A549 treated with AZD9567 at 1 μM for 4 hours (cell line): Measurements from ENCODE around the gene RIIAD1. TPM values are rescaled to one million over a fixed set of nuclear protein-coding genes. Genes with fewer than 3 reads are reported as not detected.

Experiments
- total RNA-seq: library from RNA; stranded (reverse); fragments of 200-300 nt; extraction: Qiagen RNA extraction; gene quantifications from 5 replicates; pipeline ENCODE4 v1.2.3, GENCODE V29; 2022; ENCODE audit not compliant: insufficient read depth

Gene RIIAD1, protein sequence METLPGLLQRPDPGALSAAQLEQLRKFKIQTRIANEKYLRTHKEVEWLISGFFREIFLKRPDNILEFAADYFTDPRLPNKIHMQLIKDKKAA
- total RNA-seq = not detected in 5 replicates

DNA sequence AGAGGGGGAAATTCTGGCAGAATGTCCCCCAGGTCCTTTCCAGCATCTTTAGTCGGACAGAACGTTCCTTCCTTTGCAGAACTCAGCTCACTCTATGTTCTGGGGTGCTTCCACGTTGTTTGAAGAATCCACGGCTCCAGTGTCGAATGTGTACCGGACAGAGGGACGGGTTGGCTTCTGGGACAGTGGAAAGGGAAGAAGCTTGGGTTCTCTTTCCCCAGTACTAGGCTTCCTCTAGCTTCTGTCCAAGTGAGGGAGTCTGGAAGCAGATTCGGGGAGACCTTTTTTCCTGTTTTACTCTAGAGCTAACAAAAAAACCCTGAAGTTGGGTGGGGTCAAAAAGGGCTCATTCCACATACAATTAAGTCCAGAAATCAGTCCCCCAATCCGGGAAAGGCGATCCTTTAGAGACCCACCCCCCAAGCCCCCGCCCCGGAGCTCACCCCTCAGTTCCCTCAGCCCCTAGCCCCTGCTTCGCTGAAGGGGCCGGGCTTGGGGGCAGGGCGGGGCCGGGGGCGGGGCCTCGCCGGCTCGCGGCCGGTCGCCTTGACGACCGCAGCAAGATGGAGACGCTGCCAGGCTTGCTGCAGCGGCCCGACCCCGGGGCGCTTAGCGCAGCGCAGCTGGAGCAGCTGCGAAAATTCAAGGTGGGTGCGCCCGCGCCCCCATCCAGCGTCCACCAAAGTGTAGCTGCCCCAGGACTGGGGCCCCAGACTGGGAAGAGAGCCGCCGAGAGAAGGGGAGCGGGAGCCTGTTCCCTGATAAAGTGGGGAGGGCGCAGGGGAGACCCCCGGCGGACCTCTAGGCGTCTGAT is at the start of gene RIIAD1:
RIIAD1 (plus strand) TSS at position 549 of the 814 bp plus-strand sequence; CDS start at position 564, 15 bp downstream.

DNA sequence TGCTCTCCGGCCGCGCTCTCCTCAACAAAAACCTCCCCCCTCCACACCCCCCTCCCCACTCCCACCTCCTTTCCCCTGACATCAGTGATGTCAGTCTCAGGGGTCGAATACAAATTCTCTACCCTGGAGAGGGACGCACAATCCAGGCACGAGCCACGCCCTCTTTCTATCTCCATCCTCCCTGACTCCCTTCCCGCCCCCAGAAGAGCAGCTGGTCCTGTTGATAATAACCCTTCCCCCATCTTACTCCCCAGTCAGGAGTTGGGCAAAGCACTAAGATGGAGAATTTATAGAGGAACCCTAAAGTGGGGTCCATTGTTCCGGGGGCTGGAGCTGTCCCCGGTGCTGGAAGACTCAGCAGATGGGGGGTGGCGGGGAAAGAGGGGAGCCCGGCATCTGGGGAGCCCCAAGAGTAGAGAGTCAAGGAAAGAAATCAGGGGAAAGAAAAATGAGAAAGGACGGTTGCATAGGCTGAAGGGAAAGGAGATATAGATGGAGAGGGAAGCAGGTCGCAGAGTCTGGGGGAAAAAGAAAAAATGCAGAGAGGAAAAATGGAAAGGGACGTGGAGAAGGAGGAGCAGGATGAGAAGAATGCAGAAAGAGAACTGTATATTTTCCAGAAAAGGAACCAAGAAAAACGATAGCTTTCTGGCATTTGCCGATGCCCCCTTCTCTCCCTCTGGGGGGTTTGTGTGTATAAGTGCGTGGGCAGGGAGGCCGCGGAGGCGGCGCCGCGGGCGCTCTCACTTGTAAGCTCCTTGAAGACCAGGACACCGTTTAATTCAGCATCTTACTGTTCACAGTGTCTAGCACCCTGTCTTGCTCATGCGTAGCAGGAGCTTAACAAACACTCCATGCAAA is 4.3 kb upstream of the RIIAD1 start, which contains the start of gene CELF3:
CELF3 (minus strand) TSS at position 33 of the 861 bp plus-strand sequence. CDS start 783 bp downstream, outside the sequence.

DNA sequence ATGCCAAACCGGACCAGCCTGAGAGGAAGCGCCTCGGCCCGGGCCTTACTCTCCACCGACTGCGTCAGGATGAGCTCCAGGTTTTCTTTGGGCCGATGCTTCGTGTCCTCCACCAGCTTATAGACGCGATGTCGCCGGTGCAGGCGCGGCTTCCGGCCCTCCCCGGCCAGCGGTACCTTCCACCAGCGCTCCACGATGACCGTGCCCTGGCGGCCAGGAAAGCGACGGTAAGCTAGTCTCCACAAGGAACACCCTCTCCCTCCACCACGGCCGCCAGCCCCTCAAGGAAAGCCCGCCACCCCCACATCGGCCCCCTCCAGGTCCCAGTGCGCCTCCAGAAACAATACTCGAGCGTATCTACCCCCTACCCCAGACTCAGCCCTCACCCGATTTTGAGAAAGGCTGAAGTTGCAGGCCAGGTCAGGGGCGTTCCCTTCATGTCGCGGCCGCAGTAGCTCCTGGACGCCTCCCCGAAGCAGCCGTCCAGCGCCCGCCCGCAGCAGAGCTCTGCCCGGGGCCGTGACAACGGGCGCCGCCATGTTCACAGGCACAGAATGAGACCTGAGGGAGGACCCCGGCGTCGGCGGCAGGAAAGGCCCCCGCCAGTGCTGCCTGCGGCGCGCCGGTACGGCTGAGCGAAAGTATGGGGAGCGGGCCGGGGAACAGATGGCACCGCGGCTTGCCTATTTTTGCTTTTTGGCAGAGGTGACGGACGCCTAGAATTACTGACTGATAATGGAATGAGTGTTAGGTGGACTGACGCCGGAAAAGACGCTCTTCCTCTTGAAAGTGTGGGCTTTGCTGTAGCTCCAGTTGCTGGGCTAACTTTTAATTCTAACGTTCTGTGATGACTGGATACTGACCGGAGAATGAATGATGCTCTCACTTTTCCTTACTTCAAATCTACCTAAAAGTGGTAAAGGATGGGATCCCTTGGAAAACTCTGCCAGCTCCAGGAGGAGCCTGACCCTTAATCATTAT is 41.9 kb downstream of the RIIAD1 start, which contains the start of gene MRPL9:
MRPL9 (minus strand) TSS at position 556 of the 981 bp plus-strand sequence; CDS start at position 539, 17 bp downstream.

Other genes with a start within 250 kb of the RIIAD1 start
- gene CGN, start 210.1 kb upstream of the RIIAD1 start, total RNA-seq = 1.7 to 1.9 TPM (median 1.8 TPM) in 5 replicates
- 9.8 to 11.7 TPM (median 10.3 TPM) in 5 replicates for gene TUFT1, start 181.2 kb upstream of the RIIAD1 start, total RNA-seq
- 6.0 to 13.6 TPM (median 6.4 TPM) in 5 replicates for gene SNX27, start 109.5 kb upstream of the RIIAD1 start, total RNA-seq
- not detected in 5 replicates for gene CELF3, start 4.7 kb upstream of the RIIAD1 start, total RNA-seq
- 49.1 to 85.5 TPM (median 82.0 TPM) in 5 replicates for gene MRPL9, start 42.0 kb downstream of the RIIAD1 start, total RNA-seq
- gene TDRKH, start 69.0 kb downstream of the RIIAD1 start, total RNA-seq = 5.5 to 7.5 TPM (median 6.2 TPM) in 5 replicates
- not detected in 5 replicates for gene LINGO4, start 83.9 kb downstream of the RIIAD1 start, total RNA-seq
- gene RORC, start 110.3 kb downstream of the RIIAD1 start, total RNA-seq = 0.03 to 0.08 TPM in 2 of 5 replicates, not detected in the others
- 0.05 TPM in 1 of 5 replicates, not detected in the others for gene C2CD4D, start 118.3 kb downstream of the RIIAD1 start, total RNA-seq
- gene THEM5, start 132.2 kb downstream of the RIIAD1 start, total RNA-seq = not detected in 5 replicates
- 13.7 to 16.3 TPM (median 13.9 TPM) in 5 replicates for gene THEM4, start 188.0 kb downstream of the RIIAD1 start, total RNA-seq